Measurements from ENCODE around the gene SMIM43. TPM values are rescaled to one million over a fixed set of nuclear protein-coding genes. Genes with fewer than 3 reads are reported as not detected.

SMIM43 gene
- total RNA-seq, 2 experiments from 2014 or later, result not detected

DNA sequence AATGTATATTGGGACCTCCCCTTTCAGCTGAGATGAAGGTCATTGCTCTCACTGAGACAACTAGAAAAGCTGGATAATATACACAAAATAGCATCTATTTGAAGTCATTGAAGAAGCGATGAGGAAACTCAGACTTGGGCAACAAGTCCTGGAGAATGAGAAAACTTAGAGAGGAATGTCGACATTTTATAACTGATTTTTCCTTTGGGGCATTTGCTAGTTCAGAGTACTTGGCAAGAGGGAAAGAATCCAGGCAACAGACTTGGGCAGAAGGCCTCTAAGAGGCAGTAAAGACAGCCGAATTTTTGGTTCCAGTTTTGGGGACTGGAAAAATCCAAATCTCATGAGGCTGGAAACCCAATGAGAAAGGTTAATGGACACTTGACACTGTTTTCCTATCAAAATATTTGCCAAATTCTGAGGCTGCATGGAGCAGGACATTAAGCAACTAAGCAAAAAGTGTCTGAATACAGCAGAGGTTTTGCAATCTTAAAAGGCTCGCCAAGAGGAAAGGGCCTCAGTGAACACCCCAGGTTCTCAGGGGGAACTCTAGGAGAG lies 47.2 kb downstream of the SMIM43 start:
- H3K27me3 Mint-ChIP-seq, result peaks cover 22% of the 10 kb centered on the region

DNA sequence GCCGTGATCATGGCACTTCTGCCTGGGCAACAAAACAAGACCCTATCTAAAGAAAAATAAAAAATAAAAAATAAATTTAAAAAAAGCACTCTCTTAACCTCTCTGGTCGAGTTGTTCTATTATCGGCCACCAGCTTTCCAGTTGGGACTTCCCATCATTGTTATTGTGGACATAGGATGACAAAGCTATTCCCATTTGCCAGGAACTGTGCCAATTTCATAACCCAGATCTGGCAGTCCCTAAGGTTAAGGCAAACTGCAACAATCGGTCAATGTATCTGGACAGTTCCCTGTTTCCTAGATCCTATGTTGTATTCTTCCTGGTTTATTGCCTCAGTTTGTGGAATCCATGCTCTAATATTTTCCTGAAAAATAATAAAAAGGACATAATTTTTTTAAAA lies 50.4 kb downstream of the SMIM43 start:
- Mint-ChIP-seq H3K4me3 (no peak overlapping the region), H3K36me3 (no peaks in the 10 kb centered on the region), H3K27ac (no peak overlapping the region), H3K4me1 (peaks cover 4% of the 10 kb centered on the region), H3K9me3 (no peaks in the 10 kb centered on the region), H3K27me3 (peaks cover 40% of the 10 kb centered on the region)
- POLR2A ChIA-PET, result no interaction called here
- DNase-seq (no peak), ATAC-seq (ENCODE audit: low read depth) (no peak)

More for the DNA sequence above, 47.2 kb downstream of the SMIM43 start:
- Mint-ChIP-seq H3K27ac (no peak overlapping the region), H3K9me3 (no peaks in the 10 kb centered on the region), H3K4me1 (no peaks in the 10 kb centered on the region), H3K36me3 (no peaks in the 10 kb centered on the region), H3K4me3 (no peak overlapping the region)
- POLR2A ChIA-PET, result no interaction called here
- DNase-seq (no peak), ATAC-seq (ENCODE audit: low read depth) (no peak)

- Mint-ChIP-seq H3K27me3 (peaks cover 50% of the 10 kb centered on the region), H3K4me1 (peaks cover 7% of the 10 kb centered on the region), H3K27ac (no peak overlapping the region), H3K9me3 (no peaks in the 10 kb centered on the region), H3K4me3 (no peak overlapping the region), H3K36me3 (no peaks in the 10 kb centered on the region)
- no peak for ATAC-seq (ENCODE audit: low read depth)
- no peak for DNase-seq
- POLR2A ChIA-PET, result no interaction called here
These were observed 52.2 kb downstream of the SMIM43 start for GRCh38 chr4:121712783-121713182.

DNA sequence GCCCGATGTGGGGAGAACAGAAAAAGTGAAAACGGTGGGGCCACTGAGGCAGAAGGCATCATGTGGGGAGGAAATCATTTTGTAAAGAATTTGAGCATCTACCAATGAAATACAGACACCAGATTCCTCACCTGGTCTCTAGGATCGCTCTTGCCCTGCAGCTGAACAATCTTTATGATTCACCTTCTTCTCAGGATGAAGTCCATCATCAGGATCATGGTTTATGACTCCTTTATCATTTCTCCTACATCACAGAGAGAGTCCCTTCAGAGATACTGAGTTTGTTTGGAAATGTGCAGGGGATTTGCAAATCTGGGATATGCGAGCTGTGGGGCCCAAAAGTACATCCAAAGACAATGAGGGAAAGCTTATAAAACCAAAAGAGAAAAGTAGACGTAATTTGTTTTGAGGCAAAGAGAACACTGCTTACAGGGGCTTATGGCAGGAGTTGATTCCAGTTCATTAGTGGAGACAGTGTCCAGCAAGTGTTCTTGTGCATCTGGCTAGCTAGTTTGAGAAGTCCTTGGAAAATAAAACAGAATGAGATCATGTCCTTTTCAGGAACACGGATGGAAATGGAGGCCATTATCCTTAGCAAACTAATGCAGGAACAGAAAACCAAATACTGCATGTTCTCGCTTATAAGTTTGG lies 52.8 kb downstream of the SMIM43 start:
- peaks cover 13% of the 10 kb centered on the region for H3K4me1 Mint-ChIP-seq
- POLR2A ChIA-PET, result no interaction called here
- no peaks in the 10 kb centered on the region for H3K36me3 Mint-ChIP-seq
- no peaks in the 10 kb centered on the region for H3K9me3 Mint-ChIP-seq
- H3K27ac Mint-ChIP-seq, result no peak overlapping the region
- no peak for DNase-seq
- H3K4me3 Mint-ChIP-seq, result no peak overlapping the region
- peaks cover 50% of the 10 kb centered on the region for H3K27me3 Mint-ChIP-seq
- ATAC-seq (ENCODE audit: low read depth), result no peak

GRCh38 chr4:121711263-121712000 lies 53.5 kb downstream of the SMIM43 start:
- Mint-ChIP-seq H3K4me3 (peak overlapping the region; percentile 17), H3K4me1 (peaks cover 20% of the 10 kb centered on the region), H3K36me3 (no peaks in the 10 kb centered on the region), H3K27me3 (peaks cover 50% of the 10 kb centered on the region), H3K9me3 (no peaks in the 10 kb centered on the region), H3K27ac (no peak overlapping the region)
- POLR2A ChIA-PET, result no interaction called here
- no peak for DNase-seq
- peak; percentile 36 for ATAC-seq (ENCODE audit: low read depth)

- Mint-ChIP-seq H3K27me3 (peaks cover 41% of the 10 kb centered on the region), H3K36me3 (no peaks in the 10 kb centered on the region), H3K4me1 (peaks cover 22% of the 10 kb centered on the region), H3K4me3 (no peak overlapping the region), H3K27ac (no peak overlapping the region), H3K9me3 (no peaks in the 10 kb centered on the region)
- ATAC-seq (ENCODE audit: low read depth), result no peak
- DNase-seq, result no peak
- POLR2A ChIA-PET, result no interaction called here
These were observed 55.1 kb downstream of the SMIM43 start for GRCh38 chr4:121709766-121710405.

Other genes starting within 250 kb of the SMIM43 start
- gene ANXA5, start 68.2 kb downstream of the SMIM43 start, total RNA-seq, result 100 to 1,000 TPM; 104 to 111 TPM
- 10 to 100 TPM; 48.1 to 50.5 TPM for gene EXOSC9, start 36.2 kb upstream of the SMIM43 start, total RNA-seq
- gene CCNA2, start 58.7 kb upstream of the SMIM43 start, total RNA-seq, result 10 to 100 TPM; 84.8 to 86.4 TPM
- gene BBS7, start 105.3 kb upstream of the SMIM43 start, total RNA-seq, result 10 to 100 TPM; 16.6 to 20.7 TPM
- gene TRPC3, start 186.9 kb upstream of the SMIM43 start, total RNA-seq, result under 1 TPM; 0.34 to 0.55 TPM

Data from activated naive CD8-positive, alpha-beta T cell treated with anti-CD3 and anti-CD28 coated beads, Interleukin-2, amount 10 ng/mL, durations not matched to agents 7 days and 5 days (primary cell).